Endodermal cell (in vitro differentiated cells): ENCODE results near the gene NACC1. TPM values are rescaled to one million over a fixed set of nuclear protein-coding genes. Genes with fewer than 3 reads are reported as not detected.

ENCODE experiments used
- DNase-seq: peaks from one replicate; pipeline ENCODE4 v3.0.0-alpha.2; 2017
- H3K27ac ChIP-seq: 2 replicates; pipeline ENCODE4 v1.5.1; 2013; ENCODE audit warnings: mild to moderate bottlenecking, low read depth, low read length, moderate library complexity
- H3K27me3 ChIP-seq: 2 replicates; pipeline ENCODE4 v1.6.1; 2013; ENCODE audit warnings: mild to moderate bottlenecking, low read length, moderate library complexity; ENCODE audit not compliant: insufficient read depth, control insufficient read depth, poor library complexity, severe bottlenecking
- H3K36me3 ChIP-seq: 2 replicates; pipeline ENCODE4 v1.7.0; 2013; ENCODE audit warnings: mild to moderate bottlenecking, low read length, moderate library complexity; ENCODE audit not compliant: control insufficient read depth, insufficient read depth
- H3K4me1 ChIP-seq: one replicate; pipeline ENCODE4 v1.7.0; 2013; ENCODE audit warnings: low read length; ENCODE audit not compliant: control insufficient read depth, insufficient read depth
- H3K4me3 ChIP-seq: 2 replicates; pipeline ENCODE4 v1.5.1; 2013; ENCODE audit warnings: mild to moderate bottlenecking, low read length, moderate library complexity
- H3K9ac ChIP-seq: 2 replicates; pipeline ENCODE4 v1.6.1; 2013; ENCODE audit warnings: mild to moderate bottlenecking, low read length, moderate library complexity; ENCODE audit not compliant: poor library complexity, severe bottlenecking; ENCODE audit errors: extremely low read depth
- H3K9me3 ChIP-seq: 2 replicates; pipeline ENCODE4 v1.6.1; 2013; ENCODE audit warnings: mild to moderate bottlenecking, low read length, moderate library complexity; ENCODE audit not compliant: control insufficient read depth
- H3K27ac Mint-ChIP-seq: 2 replicates; pipeline ENCODE4 v1.8.0; 2020; ENCODE audit warnings: mixed read lengths
- H3K27me3 Mint-ChIP-seq: 2 replicates; pipeline ENCODE4 v1.8.0; 2021; ENCODE audit warnings: mild to moderate bottlenecking, mixed read lengths; ENCODE audit not compliant: insufficient read depth
- H3K36me3 Mint-ChIP-seq: 2 replicates; pipeline ENCODE4 v1.8.0; 2020; ENCODE audit warnings: low read depth, mixed read lengths
- H3K4me1 Mint-ChIP-seq: 2 replicates; pipeline ENCODE4 v1.8.0; 2020; ENCODE audit warnings: mixed read lengths
- H3K4me3 Mint-ChIP-seq: 2 replicates; pipeline ENCODE4 v1.8.0; 2020; ENCODE audit warnings: mild to moderate bottlenecking, moderate library complexity, mixed read lengths
- H3K9me3 Mint-ChIP-seq: 2 replicates; pipeline ENCODE4 v1.8.0; 2020; ENCODE audit warnings: mild to moderate bottlenecking, mixed read lengths
- WGBS, 2 experiments: methylation state at CpG; one replicate each; pipeline versions ENCODE4 v1.1.5 to v1.1.7; 2013; ENCODE audit warnings: missing lambda C conversion rate in 2 of 2, mixed read lengths in 1 of 2; ENCODE audit not compliant: insufficient coverage in 1 of 2, insufficient read length in 1 of 2; 5-methylcytosine and 5-hydroxymethylcytosine counted together
- total RNA-seq, 2 donors: library from RNA; stranded (reverse); fragmentation: NEBNext Ultra II Directional in 1 of 2; extraction: Animal tissue kit (Norgen Biotek cat#: 25700) in 1 of 2; gene quantifications; 2 replicates in 1 of 2; 3 replicates in 1 of 2; pipeline ENCODE4 v1.2.1, GENCODE V29; 2021
- TF ChIP-seq, protein P1 (sequence below): fragments of 200-600 bp; sonication (generic); conservative IDR thresholded peaks from 2 replicates; pipeline ENCODE4 v1.5.0; 2021; ENCODE audit warnings: antibody characterized with exemption, mild to moderate bottlenecking

Gene NACC1
- total RNA-seq, 2 donors from 2014 or later: 164 to 172 TPM

DNA sequence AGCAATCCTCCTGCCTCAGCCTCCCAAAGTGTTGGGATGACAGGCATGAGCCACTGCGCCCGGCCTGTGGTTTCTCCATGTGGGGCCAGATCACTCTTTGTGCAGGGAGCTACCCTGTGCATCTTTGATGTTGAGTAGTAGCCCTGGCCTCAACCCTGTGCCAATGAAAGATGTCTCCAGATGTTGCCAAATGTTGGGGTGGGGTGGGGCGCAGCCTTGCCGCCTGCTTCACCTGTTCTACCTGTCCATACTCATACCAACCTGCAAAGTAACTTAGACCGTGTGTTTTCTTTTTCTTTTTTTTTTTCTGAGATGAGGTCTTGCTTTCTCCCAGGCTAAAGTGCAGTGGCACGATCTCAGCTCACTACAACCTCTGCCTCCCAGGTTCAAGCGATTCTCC, 53.1 kb downstream of the NACC1 start:
- Mint-ChIP-seq H3K36me3 (peaks cover 2% of the 10 kb centered on the region), H3K27ac (peak overlapping the region; percentile 22), H3K4me1 (peaks cover 7% of the 10 kb centered on the region), H3K27me3 (no peaks in the 10 kb centered on the region), H3K9me3 (no peaks in the 10 kb centered on the region), H3K4me3 (no peak overlapping the region)
- no peak for DNase-seq
- H3K9ac ChIP-seq: no peak overlapping the region
- no peak overlapping the region for H3K4me3 ChIP-seq
- WGBS, 2 experiments: 96 to 97% methylated on average over 5 to 7 of the region's 7 CpGs
- H3K4me1 ChIP-seq: no peaks in the 10 kb centered on the region
- no peak overlapping the region for H3K27ac ChIP-seq
- H3K36me3 ChIP-seq: no peaks in the 10 kb centered on the region
- TF ChIP-seq, protein P1, sequence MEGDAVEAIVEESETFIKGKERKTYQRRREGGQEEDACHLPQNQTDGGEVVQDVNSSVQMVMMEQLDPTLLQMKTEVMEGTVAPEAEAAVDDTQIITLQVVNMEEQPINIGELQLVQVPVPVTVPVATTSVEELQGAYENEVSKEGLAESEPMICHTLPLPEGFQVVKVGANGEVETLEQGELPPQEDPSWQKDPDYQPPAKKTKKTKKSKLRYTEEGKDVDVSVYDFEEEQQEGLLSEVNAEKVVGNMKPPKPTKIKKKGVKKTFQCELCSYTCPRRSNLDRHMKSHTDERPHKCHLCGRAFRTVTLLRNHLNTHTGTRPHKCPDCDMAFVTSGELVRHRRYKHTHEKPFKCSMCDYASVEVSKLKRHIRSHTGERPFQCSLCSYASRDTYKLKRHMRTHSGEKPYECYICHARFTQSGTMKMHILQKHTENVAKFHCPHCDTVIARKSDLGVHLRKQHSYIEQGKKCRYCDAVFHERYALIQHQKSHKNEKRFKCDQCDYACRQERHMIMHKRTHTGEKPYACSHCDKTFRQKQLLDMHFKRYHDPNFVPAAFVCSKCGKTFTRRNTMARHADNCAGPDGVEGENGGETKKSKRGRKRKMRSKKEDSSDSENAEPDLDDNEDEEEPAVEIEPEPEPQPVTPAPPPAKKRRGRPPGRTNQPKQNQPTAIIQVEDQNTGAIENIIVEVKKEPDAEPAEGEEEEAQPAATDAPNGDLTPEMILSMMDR: no peak
- H3K27me3 ChIP-seq: no peaks in the 10 kb centered on the region
- H3K9me3 ChIP-seq: no peaks in the 10 kb centered on the region

DNA sequence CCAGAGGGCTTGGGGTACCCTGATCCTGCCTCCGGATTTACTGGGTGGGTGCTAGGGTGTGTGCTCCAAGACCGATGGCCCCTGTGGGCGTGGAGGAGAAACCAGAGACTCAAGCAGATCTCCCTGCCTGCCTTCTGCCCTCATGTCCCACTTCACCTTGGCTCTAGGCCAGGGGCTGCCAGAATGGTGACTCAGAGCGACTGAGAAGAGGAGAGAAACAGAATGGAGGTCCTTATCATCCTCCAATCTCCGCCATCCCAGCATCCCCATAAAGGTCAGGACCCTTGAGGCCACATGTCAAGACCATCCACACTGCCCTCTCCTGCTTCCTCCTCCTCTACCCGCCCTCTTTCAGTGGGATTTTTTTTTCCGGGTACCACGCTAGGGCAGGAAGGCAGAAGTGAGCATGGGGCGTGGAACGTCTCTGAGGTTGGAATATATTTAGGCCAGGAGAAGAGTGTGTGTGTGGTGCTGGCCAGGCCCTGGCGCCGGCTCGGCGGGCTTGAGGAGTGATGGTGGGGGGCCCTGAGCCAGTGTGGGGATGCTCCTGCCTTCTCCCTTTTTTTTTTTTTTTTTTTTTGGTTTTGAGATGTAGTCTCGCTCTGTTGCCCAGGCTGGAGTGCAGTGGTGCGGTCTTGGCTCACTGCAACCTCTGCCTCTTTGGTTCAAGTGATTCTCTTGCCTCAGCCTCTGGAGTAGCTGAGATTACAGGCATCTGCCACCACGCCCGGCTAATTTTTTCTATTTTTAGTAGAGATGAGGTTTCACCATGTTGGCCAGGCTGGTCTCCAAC, 54.5 kb downstream of the NACC1 start:
- H3K4me3 Mint-ChIP-seq: no peak overlapping the region
- TF ChIP-seq, protein P1: no peak
- H3K4me3 ChIP-seq: no peak overlapping the region
- no peak overlapping the region for H3K27ac ChIP-seq
- peaks cover 3% of the 10 kb centered on the region for H3K4me1 Mint-ChIP-seq
- DNase-seq: no peak
- H3K27me3 ChIP-seq: no peaks in the 10 kb centered on the region
- no peak overlapping the region for H3K9ac ChIP-seq
- no peaks in the 10 kb centered on the region for H3K9me3 ChIP-seq
- no peak overlapping the region for H3K27ac Mint-ChIP-seq
- H3K36me3 Mint-ChIP-seq: peaks cover 2% of the 10 kb centered on the region
- no peaks in the 10 kb centered on the region for H3K36me3 ChIP-seq
- 83 to 88% methylated on average over 4 to 18 of the region's 18 CpGs for WGBS, 2 experiments
- no peaks in the 10 kb centered on the region for H3K27me3 Mint-ChIP-seq
- H3K4me1 ChIP-seq: no peaks in the 10 kb centered on the region
- no peaks in the 10 kb centered on the region for H3K9me3 Mint-ChIP-seq

DNA sequence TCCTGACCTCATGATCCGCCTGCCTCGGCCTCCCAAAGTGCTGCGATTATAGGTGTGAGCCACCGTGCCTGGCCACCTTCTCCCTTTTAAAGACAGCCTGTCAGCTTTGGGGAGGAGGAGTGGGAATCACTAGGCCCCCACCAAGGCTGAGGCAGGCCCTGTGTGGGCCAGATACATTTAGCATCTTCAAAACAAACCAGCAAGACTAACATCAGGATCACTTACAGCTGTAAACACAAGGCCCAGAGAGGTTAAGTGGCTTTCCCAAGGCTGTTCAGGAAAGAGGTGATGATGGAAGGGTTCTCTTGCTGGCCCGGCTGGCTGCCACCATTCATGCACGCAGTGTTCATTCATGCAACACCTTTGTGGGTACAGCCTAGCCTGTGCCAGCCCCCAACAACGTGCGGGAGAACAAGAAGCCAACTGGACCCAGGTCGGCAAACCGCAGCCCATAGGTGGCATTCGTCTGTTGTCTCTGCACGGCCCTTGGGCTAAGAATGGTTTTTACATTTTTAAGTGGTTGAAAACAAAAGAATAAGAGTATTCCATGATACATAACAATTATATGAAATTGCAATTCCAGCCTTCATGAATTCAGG, 55.2 kb downstream of the NACC1 start:
- Histone ChIP-seq H3K36me3 (no peaks in the 10 kb centered on the region), H3K9ac (no peak overlapping the region), H3K4me1 (no peaks in the 10 kb centered on the region), H3K27ac (no peak overlapping the region), H3K27me3 (no peaks in the 10 kb centered on the region), H3K4me3 (no peak overlapping the region), H3K9me3 (no peaks in the 10 kb centered on the region)
- WGBS, 2 experiments: 84 to 94% methylated on average over 7 to 12 of the region's 12 CpGs
- H3K36me3 Mint-ChIP-seq: peaks cover 2% of the 10 kb centered on the region
- H3K9me3 Mint-ChIP-seq: no peaks in the 10 kb centered on the region
- DNase-seq: no peak
- H3K4me1 Mint-ChIP-seq: no peaks in the 10 kb centered on the region
- TF ChIP-seq, protein P1: no peak
- no peaks in the 10 kb centered on the region for H3K27me3 Mint-ChIP-seq
- H3K27ac Mint-ChIP-seq: no peak overlapping the region
- no peak overlapping the region for H3K4me3 Mint-ChIP-seq
